Stimulated activated CD8-positive, alpha-beta memory T cell treated with anti-CD3 and anti-CD28 coated beads, Interleukin-2, amount 100 ng/mL, for 48 hours (primary cell): ENCODE results near the gene UBXN7.
"Not testable (repeated sequence)": the region's sequence is repeated elsewhere in the genome, so short reads cannot be mapped to it uniquely, and the experiment has no call there.

Source experiments
- DNase-seq, 2 donors: peaks; one replicate each; pipeline ENCODE4 v3.0.0-alpha.2; 2020; ENCODE audit warnings: low read depth in 2 of 2

UBXN7 gene

DNA sequence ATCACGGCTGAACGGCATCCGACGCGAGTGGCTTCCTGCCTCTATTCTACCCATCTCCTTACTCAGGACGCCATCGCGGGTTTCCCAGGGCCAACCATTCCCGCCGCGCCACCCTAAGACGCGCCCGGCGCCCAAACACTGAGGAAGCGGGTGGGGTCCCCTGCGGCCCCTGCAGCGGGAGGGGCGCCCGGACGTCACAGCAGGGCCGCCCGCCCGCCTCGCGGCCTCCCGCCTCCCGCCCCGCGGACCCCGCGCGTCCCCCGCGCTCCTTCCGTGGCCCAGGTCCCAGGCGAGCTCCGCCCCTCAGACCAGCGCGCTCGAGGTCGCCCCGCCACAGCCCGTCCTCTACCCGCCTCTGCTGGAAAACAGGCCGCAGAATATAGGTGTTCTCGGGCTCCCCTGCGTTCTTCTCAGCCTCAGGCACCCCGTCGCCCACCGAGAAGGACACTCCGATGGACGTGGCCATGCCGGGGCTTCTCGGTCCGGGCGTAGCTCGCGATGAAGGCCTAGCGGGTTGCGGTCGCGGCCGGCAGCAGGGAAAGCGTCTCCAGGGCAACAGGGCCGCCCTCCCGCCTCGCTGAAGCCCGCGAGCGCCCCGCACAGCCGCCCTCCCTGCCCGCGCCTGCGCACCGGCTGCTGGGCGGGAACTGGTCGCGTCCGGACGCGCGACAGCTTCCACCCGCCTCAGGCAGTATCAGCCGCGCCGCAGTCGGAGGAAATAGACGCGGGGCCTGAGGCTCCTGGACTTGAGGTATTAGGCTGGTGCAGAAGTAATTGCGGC, 114.3 kb downstream of the UBXN7 start, which contains the start of gene DYNLT2B:
Gene DYNLT2B (minus strand): TSS at position 554 of the 781 bp plus-strand sequence. CDS start 88 bp downstream, at position 466.
- DNase-seq, result peak; percentile 79 to 82

- DNase-seq, result peak in 1 of 2 donors; percentile 40
Measured at GRCh38 chr3:196316799-196317686, 115.2 kb downstream of the UBXN7 start.

DNA sequence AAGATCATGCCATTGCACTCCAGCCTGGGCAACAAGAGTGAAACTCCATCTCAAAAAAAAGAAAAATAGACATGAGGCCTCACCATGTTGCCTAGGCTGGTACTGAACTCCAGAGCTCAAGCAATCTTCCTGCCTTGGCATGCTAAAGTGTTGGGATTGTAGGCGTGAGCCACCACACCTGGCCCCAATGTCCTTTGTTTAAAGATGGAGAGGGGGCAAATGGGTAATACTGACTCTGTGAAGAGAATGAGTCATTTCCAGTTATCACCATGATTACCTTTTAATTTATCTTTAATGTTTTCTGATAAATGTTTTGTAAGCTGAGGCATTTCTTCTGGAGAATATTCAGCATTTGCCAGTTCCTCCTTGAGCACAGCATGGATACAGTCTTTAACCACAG, 116.4 kb downstream of the UBXN7 start:
- no peak for DNase-seq

DNA sequence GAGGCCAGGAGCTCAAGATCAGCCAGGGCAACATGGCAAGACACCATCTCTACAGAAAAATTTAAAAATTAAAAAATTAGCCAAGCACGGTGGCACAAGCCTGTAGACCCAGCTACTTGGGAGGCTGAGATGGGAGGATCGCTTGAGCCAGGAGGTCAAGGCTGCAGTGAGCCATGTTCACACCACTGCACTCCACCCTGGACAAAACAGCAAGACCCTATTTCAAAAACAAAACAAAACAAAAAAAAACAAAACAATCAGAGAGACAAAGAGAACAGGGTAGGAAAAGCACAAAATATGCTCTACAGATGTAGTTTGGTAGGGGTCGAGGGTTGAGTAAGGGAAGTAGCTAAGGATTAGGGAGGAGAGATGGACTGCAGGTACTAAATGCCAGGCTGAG, 117.6 kb downstream of the UBXN7 start:
- no peak for DNase-seq

DNA sequence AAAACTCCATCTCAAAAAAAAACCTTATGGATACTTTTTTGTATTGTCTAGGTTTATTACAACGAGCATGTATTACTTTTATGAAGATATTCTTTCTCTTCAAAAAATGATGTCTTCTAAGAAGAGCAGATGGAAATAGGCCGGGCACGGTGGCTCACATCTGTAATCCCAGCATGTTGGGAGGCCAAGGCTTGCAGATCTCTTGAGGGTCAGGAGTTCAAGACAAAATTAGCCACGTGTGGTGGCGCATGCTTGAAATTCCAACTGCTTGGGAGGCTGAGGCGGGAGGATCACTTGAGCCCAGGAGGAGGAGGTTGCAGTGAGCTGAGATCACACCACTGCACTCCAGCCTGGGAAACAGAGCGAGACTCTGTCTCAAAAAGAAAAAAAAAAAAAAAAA, 118.1 kb downstream of the UBXN7 start:
- not testable (repeated sequence) for DNase-seq

- DNase-seq, result not testable (repeated sequence)
Measured at GRCh38 chr3:196302960-196303359, 129.3 kb downstream of the UBXN7 start.

DNA sequence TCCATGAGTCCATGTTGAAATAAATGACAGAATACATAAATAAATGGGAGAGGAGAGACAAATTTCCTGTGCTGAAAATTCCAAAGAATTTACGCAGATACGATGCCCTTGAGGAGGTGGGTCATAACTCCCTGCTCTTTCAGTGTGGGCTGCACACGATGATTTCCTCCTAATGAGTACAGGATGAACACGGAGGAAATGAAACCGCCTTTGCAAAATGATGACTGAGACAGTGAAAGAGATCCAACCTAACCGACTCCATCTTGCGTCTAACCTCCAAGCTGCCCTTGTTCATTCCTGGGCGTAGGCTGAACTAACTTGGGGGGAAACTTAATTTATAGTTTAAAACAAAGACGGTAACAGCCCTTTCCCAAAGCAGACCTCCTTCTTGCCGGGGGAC, 129.7 kb downstream of the UBXN7 start:
- DNase-seq, result not testable (repeated sequence)

DNA sequence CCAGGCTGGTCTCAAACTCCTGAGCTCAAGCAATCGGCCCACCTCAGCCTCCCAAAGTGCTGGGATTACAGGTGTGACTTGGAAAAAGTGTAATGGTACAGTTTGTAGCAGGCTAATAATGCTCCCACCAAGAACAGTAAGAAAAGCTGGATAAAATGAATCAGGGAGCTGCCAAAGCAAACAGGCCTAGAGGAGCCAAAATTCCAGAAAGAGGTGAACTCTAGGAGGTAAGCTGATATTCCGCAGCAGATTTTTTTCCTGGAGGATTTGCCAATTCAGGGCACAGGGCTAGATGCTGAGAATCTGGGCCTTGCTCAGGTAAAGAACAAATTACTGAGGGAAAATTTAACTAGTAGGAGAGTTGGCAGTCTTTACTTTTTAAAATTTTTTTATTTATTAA, 133.7 kb downstream of the UBXN7 start:
- no peak for DNase-seq
